GM21786 (cell line): Measurements from ENCODE around the gene LSM10.

Experiments
- ATAC-seq: cut with Tn5 transposase; IDR thresholded peaks from one replicate; pipeline ENCODE4 v1.9.1; 2021; ENCODE audit not compliant: unreplicated experiment

Gene LSM10

GRCh38 chr1:36385410-36386264, 12.1 kb downstream of the LSM10 start, which contains the start of gene STK40:
Gene STK40, minus strand, starts transcription at chr1:36385924. Its CDS starts 24,592 bp downstream, at chr1:36361332.
- peak; percentile 78 for ATAC-seq

DNA sequence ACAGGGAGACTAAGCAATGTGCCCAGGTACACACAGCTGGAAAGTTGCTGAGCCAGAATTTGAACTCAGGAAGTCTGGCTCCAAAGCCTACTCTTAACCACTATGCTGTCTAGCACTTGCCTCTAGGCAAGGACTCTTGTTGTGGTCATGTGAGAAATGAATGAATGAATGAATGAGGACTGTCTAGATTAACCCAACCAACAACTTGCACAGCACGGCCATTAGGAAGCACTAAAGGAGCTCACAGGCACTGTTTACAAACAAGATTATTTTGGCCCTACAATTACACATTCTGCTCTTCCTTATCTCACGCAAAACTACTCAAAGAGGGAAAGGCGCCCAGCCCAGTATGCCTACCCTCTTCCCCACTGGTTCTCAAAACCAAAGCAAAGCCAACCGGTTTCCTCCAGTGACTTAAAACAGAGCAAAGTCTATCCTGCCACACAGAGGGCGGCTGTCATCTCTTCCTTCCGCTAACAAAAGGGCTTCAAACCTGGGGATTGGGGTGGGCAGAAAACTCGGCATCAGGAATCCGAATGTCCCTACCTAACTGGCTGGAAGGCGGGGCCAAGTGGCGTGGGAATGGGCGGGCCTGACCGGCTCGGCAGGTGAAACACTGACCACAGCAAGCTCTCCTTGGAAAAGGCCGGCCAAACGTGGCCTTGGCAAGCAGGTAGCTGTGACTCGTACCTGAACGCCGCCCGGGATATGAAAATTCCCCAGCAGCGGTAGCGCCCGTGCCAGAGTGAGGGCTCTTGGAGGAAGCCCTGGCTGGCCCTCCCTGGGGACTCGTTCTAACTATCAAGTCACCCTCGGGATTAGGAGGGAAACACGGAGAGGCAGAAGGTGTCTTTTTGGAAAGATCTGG, 12.9 kb downstream of the LSM10 start:
- ATAC-seq: no peak

- no peak for ATAC-seq
Observed at GRCh38 chr1:36383240-36383639, 14.5 kb downstream of the LSM10 start.

- ATAC-seq: no peak
Observed at GRCh38 chr1:36382669-36383068, 15.0 kb downstream of the LSM10 start.

- ATAC-seq: no peak
Observed at GRCh38 chr1:36382231-36382630, 15.5 kb downstream of the LSM10 start.

DNA sequence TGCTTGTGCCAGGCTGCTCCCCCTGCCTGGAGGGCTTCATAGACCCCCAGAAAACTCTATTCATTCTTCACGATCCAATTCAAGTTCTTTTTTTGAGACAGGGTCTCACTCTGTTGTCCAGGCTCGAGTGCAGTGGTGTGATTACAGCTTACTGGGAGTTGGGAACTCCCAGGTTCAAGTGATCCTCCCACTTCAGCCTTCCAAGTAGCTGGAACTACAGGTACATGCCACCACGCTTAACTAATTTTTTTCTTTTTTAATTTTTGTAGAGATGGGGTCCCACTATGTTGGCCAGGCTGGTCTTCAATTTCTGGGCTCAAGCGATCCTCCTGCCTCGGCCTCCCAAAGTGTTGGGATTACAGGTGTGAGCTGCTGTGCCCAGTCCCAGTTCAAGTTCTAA, 16.3 kb downstream of the LSM10 start:
- no peak for ATAC-seq

GRCh38 chr1:36380782-36381181, 16.9 kb downstream of the LSM10 start:
- ATAC-seq: no peak

DNA sequence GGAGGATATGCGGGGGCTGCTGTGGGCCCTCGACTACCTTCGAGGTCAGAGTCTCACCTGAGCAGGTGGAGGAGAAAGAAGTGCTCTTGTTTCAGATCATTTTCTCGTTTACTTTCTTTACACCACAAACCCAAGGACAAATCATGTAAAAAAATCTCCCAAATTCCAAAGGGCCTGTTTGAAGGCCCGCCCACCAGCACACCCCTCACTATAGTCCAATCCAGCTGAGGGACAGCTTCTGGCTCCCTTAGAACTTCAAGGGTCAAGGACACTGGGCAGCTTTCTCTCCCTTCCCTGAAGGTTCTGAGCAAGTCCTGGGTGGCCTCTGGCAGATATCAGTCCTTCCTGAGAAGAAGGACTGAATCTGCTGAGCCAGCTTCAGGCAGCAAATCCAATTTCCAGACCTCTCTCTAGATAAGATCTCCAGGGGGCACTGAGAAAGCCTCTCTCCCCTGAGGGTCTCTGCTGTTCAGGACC, 17.5 kb downstream of the LSM10 start:
- no peak for ATAC-seq

GRCh38 chr1:36377791-36378492, 19.8 kb downstream of the LSM10 start:
- ATAC-seq: no peak

- ATAC-seq: no peak
Observed at GRCh38 chr1:36372617-36373016, 25.1 kb downstream of the LSM10 start.

DNA sequence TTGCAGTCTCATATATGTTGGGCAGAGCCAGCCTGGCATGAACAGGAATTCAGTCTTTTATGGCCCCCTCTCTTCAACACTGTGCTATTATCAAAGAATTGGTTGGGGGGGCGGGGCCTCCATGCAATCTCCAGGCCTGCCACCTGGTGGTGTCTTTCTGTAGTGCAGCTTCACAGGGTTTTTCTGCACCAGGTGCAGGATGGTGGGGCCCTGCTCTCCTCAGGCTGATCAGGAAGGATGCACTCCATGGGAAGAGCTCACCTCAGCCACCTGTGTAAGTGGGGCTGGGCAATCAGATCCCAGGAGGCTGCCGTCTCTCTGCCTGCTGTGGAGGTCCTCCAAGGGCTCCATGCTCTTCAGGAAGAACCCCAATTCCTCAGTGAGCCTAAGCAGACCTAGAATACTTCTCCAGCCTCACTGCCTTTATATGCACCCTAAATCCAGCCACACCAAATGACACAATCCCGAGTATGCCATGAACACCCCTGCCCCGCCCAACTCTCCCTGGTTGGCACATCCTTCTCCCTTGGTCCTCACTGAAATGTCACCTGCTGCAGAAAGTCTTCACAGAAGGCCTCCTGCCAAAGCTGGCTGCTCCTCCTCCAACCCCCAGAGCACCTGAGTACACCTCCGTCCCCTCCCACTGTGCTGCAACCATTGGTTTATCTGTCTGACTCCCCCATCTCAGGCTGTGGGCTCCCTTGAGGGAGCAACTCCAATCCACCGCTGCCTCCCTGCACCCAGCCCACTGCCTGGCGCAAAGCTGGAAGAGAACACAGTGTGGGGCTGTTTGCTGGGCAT, 28.4 kb downstream of the LSM10 start:
- no peak for ATAC-seq

DNA sequence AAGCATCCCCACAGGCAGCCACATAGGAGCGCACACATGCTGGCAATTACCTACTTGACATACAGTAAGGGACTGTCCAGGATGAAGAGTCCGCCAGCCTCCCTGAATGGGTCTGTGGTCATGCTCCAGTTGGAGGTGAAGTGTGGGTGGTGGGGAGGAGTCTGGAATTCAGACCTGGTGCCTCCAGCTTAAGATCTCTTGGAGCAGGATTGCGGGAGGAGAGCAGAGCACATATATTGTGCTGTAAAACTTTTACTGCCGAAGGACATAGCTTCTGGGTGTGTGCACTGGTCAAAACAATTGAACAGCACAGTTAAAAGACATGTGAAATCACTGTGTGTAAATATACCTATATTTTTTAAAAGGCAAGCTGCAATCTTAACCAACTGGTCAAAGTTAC, 29.9 kb downstream of the LSM10 start:
- no peak for ATAC-seq

DNA sequence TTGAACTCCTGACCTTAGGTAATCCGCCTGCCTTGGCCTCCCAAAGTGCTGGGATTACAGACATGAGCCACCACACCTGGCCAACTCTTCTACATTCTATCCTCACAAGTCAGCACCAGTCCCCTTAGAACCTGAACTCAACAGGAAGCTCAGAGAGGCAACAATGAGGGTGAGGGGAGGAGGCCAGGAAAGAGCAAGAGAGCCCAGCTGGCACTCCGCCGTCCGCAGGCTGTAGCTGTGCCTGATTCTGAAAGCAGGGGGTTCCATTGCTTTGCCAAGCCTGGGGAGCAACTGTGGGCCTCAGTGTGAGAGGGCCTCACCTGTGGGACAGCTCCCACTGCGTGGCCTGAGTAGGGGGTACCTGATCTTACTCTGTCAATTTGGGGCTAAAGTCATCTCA, 30.6 kb downstream of the LSM10 start:
- no peak for ATAC-seq

DNA sequence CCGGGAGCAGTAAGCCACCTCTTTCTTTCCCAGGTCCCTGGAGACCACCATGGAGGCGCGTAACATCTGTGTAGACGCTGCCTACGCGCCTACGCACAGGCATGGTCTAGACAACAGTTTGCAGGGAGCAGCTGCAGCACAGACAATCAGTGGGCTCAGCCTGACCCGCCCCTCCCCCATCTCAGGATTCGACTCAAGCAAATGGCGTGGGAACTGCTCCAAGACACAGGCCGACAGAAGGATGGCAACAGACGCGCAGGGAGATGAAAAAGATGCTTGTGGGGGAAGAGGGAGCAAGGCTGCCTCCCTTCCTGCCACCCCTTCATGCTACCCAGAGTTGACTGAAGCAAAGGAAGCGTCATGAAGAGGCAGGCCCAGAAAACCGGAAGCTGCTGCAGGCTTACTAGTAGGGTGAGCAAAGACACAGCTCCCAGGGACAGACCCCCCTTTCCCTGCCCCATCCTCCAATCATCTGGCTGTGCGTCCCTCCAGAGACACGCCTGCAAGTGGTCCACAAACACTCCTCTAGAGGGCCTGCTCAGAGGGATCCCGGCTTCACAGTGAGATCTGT, 31.5 kb downstream of the LSM10 start:
- no peak for ATAC-seq

DNA sequence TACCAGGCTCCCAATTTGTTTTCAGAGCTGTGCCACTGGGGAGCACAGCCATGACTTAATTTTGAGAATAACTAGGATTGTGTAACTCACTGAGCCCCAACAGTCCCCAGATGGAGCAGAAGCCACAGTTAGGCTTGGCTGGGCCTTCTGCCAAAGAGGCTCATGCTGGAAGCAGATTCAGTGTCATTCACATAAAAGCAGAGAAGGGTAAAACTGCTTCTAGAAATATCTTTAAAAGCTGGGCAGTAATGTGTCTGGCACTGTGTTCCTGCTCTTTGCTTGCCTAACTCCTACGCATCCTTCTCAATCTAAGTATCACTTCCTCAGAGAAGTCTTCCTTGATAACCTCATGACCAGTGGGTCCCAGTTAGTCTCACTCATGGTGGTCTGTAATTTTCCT, 32.3 kb downstream of the LSM10 start:
- no peak for ATAC-seq

DNA sequence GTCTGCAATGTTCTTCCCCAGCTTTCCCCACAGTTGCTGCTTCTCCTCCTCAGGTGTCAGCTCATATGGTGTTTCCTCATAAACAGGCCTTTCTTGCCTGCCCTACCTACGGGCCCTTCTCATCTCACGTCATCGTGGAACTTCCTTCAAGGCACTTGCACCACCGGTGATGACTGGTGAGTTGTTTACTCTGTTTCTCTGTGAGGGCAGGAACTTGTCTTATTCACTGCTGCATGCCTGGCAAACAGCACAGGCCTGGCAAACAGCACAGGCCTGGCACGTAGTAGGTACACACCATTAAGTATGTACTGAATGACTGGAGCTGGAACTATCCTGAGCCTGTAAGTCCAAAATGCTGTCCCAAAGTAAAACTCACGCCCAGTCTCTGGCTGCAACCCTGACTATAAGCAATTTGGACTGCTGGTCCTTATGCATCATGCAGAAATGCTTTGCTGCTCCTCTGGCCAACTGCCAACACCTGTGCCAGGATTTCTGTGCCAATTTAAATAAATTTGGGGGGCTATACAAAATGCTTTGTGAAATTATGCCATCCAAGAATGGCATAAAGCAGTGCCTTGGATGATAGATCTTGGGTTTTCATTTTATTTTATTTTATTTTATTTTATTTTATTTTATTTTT, 37.7 kb downstream of the LSM10 start:
- no peak for ATAC-seq

GRCh38 chr1:36359383-36359782, 38.3 kb downstream of the LSM10 start:
- no peak for ATAC-seq

DNA sequence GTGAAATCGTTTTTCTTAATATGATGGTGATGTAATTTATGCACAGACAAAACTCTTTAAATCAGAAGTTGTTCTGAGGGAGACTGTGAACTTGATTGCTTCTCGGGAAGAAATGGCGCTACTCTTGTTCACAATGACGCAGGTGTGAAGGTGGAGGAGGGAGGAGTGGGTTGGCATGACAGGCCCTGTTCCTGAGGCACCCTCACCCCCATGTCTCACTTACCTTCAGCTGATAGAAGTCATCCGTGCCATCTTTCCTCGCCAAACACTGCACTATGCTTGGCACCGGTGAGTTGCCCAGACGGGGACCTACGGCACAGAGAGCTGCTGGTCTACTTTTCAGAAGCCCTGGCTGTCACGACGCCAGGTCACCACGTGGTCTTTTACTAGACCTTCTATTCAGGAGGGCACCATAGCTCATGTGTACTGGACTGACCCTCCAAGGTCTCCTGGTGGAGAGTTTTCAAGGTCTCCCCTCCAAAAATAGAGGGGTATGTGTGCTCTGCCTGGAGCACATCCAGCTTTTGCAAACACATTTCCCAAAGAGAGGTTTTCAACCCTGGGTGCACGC, 39.1 kb downstream of the LSM10 start:
- no peak for ATAC-seq

DNA sequence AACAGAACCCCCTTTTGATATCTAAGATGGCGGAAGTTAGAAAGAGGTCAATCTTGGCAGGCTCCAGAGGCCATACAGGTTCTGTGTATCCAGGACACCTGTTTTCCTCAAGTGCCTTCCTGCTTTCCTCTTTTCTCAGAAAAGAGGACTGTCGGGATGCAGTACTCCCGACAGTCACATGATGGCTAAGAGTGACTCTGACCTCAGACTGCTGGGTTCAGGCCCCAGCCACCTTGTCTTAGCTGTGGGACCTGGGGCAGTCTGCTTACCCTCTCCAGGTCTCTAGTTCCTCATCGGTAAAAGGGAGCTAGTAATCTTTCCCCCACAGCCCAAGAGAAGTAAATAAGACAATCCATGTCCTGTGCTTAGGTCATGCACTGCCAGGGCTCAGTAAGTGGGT, 41.9 kb downstream of the LSM10 start:
- ATAC-seq: no peak
